Activated naive CD4-positive, alpha-beta T cell treated with Interleukin-2 at 50 U/mL for 16 hours (primary cell): Measurements from ENCODE around the gene TDG.

Source experiments
- DNase-seq: peaks from one replicate; pipeline ENCODE4 v3.0.0-alpha.2; 2020

The TDG gene

DNA sequence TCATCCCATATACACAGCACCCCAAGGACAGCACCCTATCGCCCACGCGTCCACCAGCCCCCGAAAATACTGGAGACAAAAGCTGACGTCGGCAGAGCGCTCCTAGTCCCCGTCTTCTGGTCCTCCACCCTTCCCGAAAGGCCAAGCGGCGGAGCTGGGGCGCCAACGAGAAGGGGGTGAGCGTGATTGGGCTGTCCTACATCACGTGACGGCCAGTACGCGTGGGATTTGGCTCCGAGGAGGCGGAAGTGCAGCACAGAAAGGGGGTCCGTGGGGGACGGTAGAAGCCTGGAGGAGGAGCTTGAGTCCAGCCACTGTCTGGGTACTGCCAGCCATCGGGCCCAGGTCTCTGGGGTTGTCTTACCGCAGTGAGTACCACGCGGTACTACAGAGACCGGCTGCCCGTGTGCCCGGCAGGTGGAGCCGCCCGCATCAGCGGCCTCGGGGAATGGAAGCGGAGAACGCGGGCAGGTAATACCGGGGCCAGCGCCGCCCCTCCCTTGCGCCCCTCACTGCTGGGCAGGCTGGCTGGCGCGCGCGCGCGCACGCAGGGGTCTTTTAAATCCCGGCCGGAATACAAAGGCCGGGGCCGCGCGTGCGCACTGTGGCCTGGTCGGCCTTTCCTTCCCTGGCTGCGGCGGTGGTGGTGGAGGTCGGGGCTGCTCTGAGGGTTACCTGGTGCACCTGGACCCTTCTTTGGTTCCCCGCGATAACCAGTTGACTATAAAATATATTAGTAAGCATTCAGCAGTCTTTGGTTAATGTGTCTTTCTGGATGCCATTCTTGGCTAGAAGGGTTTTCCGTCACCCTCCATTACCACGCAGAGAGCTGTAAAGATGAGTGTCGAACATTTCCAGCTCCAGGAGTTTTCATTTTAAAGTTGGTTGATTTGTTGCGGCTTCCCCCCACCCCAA lies at the start of gene TDG:
TSS of gene TDG (plus strand) at position 283 of the 915 bp plus-strand sequence. CDS start at position 449, 166 bp downstream.
- peak; percentile 98 for DNase-seq

DNA sequence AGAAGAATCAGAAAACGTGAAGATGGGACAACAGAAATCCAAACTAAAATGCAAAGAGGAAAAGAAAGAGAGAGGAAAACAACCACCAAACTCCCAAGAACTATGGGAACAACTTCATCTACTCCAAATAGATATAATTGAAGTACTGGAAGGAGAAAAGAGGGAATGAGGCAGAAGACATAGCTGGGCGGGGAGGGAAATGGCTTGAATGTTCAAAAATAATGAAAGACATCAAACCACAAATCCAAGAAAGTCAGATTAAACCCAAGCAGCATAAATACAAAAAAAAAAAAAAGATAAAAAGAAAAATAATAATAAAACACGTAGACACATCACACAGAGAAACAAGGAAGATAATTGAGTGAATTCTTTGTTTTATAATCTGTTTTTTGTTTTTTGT lies 47.8 kb upstream of the TDG start:
- DNase-seq = no peak

DNA sequence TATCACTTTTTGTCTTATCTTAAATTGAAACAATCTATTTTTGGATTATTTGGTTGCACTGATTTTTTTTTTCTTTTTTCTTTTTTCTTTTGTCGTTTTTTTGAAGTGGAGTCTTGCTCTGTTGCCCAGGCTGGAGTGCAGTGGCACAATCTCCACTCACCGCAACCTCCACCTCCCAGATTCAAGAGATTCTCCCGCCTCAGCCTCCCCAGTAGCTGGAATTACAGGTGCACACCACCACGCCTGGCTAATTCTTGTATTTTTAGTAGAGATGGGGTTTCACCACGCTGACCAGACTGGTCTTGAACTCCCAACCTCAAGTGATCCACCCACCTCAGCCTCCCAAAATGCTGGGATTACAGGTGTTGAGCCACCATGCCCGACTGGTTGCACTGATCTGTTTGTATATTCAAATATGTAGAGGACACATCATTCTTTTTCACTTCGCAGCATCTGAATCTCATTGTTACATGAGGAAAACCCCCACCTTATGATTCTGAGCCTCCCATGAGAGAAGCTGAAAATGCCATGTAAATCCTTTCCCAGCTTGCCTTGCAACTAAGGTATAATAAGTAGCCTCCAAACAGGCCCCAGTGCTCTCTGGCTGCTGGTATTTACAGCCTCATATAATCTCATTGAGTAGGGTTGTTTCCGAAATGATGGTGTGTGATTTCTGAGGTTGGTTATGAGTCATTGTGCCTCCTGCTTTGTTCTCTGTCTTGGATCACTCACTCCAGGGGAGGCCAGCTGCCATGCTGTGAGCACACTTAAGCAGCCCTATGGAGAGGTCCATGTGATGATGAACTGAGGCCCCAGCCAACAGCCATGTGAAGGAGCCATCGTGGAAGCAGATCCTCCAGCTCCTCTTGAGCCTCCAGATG lies 40.7 kb upstream of the TDG start:
- DNase-seq = peak; percentile 56

DNA sequence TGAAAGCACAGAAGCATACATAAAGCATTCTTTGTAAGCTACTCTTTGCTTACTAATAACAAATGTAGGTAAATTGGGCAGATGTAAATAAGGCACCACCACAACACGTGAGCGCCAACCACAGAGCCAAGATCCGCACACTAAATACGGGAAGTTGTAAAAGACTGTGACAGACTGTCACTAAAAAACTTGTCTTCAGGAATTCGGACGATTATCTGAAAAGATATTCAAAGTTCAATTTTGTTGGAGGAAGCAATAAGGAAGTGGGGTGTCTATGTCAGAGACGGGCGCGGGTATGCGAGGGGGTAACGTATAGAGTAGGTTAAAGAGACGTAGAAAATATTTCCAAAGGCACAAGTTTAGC lies 37.0 kb upstream of the TDG start:
- peak; percentile 65 for DNase-seq

DNA sequence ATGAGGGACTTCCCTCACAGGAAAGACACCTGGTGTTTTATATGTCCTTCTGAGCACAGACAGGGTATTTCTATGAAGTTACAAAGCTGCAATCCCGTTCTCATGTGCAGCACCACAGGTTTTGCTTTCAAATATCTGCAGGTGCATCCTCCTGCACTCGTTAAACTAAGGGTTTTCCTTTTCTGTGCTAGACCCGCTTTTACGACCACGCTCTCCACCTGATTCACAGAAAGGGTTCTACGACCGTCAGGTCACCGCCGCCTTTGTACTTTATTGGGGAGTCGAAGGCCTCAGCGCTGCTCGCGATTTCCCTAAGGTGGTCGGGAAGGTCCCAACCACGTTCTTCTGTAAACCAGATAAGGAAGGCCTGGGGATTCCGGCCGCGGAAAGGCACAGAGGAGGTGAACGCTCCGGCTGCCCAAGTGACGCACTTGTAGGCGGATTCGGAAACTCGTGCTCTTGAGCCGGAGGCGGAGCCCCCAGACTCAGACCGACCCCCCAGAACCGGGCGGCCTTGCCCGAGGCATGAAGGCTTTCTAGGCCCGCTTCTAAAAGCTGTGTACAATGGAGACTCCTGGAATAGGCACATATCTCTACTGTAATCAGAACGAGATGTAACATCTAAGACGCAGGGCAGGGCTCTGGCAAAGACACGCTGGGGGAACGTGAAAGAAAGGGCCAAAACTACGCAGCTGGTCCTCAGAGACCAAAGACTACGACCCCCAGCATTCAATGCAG lies 36.5 kb upstream of the TDG start:
- DNase-seq = peak; percentile 83

DNA sequence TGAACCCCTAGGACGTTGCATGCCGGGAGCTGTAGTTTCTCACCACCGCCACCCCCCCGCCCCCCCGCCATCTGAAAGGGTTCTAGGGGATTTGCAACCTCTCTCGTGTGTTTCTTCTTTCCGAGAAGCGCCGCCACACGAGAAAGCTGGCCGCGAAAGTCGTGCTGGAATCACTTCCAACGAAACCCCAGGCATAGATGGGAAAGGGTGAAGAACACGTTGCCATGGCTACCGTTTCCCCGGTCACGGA lies 36.0 kb upstream of the TDG start:
- DNase-seq = no peak

DNA sequence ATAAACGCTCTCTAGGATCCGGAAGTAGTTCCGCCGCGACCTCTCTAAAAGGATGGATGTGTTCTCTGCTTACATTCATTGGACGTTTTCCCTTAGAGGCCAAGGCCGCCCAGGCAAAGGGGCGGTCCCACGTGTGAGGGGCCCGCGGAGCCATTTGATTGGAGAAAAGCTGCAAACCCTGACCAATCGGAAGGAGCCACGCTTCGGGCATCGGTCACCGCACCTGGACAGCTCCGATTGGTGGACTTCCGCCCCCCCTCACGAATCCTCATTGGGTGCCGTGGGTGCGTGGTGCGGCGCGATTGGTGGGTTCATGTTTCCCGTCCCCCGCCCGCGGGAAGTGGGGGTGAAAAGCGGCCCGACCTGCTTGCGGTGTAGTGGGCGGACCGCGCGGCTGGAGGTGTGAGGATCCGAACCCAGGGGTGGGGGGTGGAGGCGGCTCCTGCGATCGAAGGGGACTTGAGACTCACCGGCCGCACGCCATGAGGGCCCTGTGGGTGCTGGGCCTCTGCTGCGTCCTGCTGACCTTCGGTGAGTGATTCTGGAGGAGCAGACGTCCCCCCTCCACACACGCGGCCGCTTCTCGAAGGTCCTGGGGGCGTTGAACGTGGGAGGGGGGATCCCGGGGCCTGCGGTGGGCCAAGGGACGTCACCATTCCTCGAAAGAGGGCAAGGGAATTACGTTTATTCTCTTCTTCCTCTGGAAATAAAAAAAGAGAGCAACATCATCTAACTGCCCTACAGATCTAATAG lies 35.5 kb upstream of the TDG start, which contains the start of gene HSP90B1:
TSS of gene HSP90B1 (plus strand) at position 377 of the 753 bp plus-strand sequence. CDS start at position 483, 106 bp downstream.
- peak; percentile 100 for DNase-seq

DNA sequence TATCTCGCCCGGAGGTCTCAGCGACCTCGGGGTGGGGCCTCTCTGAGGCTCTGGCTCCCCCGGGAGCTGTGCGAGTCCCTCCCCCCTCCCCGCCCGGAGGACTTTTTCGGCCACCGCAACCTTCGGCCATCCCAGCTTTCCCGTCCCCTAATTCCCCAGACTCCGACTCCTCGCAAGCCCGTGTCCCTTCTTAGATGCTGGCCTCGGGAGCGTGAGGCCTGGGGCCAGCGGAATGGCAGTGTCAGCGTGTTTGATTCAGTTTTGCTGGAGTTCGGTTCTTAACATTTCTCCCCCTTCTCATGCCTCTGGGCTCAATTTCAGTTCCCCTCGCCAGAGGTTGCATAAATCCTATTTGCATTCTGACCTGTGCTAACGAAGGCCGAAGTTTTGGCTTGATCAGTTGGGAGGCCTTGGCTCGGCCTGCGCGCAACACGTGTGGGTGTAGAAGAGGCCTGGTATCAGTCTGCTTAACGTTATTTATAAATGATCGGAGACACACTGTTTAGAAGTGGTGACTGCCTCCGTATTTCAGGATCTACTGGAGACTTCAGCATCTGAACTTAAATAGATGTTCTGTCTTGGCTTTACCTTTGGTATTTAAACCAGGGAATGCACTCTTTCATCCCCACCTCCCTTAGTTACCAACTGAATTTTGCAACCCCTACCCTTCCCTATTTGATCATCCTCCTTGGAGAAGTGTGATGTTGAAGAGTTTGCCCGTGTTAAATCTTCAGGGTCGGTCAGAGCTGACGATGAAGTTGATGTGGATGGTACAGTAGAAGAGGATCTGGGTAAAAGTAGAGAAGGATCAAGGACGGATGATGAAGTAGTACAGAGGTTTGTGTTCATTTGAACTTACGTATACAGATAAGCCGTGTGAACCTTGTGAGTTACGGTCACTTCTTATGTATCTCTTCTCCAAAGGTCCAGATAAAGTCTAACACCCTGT lies 34.6 kb upstream of the TDG start:
- peak; percentile 49 for DNase-seq

DNA sequence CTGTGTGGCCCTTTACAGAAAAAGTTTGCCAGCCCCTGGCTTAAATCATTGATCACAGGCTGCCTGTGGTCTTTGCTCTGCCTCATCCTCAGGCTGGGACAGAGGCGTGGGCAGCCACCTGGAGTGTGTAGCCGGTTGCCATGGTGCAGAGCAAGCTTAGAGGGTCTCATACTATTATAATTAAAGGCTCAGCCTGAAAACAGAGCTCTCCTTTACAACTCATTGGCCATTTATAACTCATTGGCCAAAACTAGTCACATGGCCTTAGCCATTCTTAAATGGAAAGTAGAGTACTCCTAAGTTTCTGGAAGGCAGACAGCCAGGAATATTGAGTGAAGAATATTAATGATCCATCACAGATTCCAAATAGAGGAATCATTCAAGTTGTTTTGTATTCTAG lies 32.4 kb upstream of the TDG start:
- no peak for DNase-seq

DNA sequence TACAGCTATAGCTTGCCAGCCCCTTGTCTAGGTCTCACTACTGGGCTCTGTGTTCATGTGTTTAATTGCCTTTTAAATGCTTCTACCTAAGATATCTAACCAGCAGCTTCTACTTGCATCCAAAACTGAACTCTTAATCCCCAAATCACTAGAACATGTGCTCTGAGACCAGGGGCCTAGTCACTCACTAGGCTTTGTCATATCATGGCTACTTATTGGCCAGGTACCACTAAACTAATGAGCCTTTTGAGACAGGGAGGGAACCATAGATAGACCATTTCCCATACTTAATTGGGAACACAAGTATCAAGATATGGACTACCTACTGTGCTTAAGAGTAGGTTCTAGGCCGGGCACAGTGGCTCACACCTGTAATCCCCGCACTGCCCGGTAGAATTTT lies 29.0 kb upstream of the TDG start:
- no peak for DNase-seq

DNA sequence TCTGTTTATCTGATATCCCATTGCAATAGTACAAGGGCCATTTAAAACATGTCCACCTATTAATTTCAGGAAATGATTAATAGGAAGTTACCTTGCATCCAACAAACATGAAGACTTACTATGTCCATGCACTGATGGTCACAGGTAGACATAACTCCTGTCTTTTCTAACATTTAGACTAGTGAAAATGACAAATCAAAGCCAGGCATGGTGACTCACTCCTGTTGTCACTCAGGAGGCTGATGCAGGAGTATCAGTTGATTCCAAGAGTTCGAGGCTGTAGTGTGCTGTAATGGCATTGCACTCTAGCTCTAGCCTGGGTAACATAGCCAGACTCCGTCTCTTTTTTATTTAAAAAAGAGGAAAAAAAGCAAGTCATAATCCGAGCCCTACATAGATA lies 20.7 kb upstream of the TDG start:
- DNase-seq = no peak

DNA sequence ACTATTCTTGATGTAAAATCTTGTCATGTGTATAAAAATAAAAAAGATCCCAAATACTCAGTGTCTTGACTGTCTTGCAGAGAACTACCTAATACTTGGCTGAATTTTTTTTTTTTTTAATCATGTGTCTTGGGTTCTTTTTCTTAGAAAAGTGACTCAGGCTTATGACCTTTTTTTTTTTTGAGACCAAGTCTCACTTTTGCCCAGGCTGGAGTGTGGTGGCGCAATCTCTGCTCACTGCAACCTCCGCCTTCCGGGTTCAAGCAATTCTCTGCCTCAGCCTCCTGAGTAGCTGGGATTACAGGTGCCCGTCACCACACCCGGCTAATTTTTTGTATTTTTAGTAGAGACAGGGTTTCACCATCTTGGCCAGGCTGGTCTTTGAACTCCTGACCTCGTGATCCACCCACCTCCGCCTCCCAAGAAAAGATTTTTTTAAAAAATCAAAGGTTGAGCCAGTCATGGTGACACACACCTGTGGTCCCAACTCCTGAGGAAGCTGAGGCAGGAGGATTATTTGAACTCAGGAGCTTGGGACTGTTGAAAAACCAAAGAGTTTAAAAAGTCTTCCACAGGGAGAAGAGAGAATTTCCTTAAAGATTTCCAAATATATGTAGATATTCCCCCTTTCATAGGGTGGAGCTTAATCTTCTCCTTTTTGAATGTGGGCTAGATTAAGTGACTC lies 17.7 kb upstream of the TDG start:
- no peak for DNase-seq

DNA sequence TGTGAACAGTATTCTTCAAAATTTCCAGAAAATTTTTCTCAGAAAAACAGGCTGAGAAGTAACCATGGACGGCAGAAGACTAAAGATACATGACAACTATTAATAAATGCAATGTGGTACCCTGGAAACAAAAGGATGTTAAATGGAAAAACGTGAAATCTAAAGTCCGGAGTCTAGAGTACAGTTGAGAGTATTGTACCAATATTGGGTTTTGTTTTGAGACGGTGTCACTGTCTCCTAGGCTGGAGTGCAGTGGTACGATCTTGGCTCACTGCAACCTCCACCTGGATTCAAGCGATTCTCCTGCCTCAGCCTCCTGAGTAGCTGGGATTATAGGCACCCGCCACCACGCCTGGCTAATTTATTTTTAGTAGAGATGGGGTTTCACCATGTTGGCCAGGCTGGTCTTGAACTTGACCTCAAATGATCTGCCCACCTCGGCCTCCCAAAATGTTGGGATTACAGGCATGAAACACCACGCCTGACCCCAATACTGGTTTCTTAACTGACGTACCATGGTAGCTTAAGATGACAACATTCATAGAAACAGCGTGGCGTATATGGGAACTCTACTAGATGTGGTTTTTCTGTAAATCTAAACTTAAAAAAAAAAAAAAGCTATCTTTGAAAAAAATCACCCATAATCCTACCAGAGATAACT lies 16.8 kb upstream of the TDG start:
- no peak for DNase-seq

DNA sequence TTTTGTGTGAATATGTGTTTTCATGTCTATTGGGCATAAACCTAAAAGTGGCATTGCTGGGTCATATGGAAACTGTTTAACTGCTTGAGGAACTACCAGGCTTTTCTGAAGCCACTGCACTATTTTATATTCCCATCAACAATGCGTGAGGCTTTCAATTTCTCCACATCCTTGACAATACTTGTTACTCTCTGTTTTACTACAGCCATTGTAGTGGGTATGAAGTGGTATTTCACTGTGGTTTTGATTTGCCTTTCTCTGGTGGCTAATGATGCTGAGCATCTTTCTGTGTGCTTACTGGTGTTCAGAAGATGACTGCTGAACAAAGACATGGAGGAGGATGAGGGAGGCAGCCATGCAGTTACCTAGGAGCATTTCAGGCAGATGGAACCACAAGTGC lies 13.2 kb upstream of the TDG start:
- DNase-seq = no peak

DNA sequence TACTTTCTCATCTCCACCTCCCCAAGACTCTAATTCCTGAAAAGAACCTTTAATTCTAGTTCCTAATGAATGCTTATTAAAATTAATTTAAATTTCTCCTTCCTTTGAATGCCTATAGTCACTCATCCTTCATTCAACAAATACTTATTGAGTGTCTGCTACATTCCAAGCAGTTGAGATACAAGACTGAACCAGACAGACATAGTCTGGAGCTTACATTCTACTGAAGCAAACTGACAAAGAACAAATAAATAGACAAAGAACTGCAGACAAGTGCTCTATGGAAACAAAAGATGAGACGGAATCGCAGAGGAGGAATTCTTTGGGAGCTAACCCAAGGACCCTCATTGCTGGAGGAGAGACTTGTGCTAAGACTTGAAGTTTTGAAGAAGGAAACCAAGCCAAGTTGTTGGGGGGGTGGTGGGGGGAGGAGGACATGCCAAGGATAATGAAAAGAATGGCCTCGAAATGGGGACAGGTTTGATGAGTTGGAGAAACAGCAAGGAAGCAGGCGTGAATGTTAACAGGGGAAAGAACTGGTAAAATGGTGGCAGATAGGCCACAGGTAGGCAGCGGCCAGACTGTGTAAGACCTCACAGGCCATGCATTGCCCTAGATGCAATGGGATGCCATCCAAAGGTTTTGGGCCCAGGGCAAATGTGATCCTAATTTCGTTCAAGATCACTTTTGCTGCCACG lies 9.7 kb upstream of the TDG start:
- no peak for DNase-seq

DNA sequence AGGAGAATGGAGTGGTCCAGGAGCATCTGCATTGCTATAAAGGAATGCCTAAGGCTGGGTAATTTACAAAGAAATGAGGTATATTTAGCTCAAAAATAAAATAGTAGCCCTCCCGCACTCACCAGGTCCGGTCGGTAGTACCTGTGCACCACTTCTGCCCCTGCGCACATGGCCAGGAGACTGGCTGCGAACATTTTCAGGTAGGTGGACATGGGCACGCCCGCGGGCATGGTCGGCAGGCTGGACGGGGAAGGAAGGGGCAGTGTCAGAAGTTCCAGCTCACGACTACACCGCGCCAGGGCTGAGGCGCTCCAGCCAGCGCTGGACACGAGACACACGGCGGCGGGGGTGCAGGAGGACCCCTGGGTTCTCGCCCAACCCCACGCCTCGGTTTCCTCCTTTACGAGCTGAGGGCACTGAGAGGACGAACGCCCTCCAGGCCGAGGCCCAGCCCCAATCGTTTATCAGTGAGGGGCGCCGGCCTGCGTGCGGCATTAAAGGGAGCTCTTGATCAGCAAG lies 9.1 kb upstream of the TDG start:
- no peak for DNase-seq

DNA sequence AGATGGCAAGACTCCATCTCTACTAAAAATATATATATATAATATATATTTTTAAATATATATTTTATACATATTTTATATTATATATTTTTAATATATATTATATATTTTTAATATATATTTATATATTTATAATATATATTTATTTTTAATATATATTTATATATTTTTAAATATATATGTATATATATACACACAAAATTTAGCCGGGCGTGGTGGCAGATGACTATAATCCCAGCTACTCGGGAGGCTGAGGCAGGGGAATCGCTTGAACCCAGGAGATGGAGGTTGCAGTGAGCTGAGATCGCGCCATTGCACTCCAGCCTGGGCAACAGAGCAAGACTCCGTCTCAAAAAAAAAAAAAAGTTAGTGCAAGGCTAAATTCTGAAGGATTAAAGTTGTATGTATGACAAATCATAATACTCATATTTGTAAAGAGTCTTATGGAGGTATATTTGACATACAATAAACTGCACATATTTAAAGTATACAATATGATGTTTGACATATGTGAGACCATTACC lies 7.7 kb upstream of the TDG start:
- no peak for DNase-seq

DNA sequence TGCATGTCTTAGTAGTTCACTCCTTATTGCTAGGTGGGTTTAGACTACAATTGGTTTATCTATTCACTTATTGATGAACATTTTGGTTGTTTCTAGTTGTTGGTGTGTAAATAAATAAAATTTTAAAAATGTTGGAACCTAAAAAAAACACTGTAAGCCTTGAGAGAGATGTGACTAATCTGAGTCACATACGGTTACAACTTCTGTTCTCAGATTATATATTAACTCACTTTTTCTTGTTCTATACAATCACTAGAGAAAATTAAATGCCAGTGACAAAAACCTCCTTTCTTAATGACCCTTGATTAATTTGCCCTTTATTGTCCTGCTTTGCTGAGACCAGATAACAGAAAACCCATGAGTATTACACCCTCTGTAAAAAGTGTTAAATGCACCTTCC lies 7.1 kb upstream of the TDG start:
- DNase-seq = no peak

DNA sequence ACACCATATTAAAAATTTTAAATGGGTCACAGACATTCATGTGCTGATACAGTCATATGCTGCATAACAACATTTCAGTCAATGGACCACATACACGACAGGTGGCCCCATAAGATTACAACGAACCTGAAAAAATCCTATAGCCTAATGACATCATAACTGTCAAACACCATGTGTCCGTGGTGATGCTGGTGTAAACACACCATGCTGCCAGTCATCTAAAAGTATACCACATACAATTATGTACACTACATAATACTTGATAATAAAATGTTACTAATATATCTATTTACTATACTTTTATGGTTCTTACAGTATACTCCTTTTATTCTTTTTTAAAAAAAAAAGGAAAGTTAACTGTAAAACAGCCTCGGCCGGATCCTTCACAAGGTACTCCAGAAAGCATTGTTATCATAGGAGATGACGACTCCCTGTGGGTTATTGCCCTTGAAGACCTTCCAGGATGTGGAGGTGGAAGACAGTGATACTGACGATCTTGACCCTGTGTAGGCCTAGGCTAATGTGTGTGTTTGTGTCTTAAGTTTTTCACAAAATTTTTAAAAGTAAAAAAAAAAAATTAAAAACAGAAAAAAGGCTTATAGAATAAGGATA lies 5.0 kb upstream of the TDG start:
- no peak for DNase-seq
